ENCODE measurements around the gene MRAS.

GRCh38 chr3:138374573-138375134 lies 26.3 kb downstream of the MRAS start:
- TF ChIP-seq, protein P1, sequence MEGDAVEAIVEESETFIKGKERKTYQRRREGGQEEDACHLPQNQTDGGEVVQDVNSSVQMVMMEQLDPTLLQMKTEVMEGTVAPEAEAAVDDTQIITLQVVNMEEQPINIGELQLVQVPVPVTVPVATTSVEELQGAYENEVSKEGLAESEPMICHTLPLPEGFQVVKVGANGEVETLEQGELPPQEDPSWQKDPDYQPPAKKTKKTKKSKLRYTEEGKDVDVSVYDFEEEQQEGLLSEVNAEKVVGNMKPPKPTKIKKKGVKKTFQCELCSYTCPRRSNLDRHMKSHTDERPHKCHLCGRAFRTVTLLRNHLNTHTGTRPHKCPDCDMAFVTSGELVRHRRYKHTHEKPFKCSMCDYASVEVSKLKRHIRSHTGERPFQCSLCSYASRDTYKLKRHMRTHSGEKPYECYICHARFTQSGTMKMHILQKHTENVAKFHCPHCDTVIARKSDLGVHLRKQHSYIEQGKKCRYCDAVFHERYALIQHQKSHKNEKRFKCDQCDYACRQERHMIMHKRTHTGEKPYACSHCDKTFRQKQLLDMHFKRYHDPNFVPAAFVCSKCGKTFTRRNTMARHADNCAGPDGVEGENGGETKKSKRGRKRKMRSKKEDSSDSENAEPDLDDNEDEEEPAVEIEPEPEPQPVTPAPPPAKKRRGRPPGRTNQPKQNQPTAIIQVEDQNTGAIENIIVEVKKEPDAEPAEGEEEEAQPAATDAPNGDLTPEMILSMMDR (IDR thresholded peaks at IDR 0.05), result no peak
- TF ChIP-seq EP300 (IDR thresholded peaks at IDR 0.05), result no peak
